Heart left ventricle (tissue), 16 donors: Measurements from ENCODE around the gene TTF2. TPM values are rescaled to one million over a fixed set of nuclear protein-coding genes. Genes with fewer than 3 reads are reported as not detected.
A peak's percentile ranks its signal among the peaks of the same experiment; 100 is the strongest.

Source experiments
- ATAC-seq, 4 donors: fragments of 200-7000 bp; cut with Tn5 transposase; one replicate each; pipeline ENCODE4 v1.9.1; 2020 to 2022; ENCODE audit warnings: moderate library complexity in 4 of 4, mild to moderate bottlenecking in 3 of 4, moderate number of reproducible peaks in 1 of 4
- DNase-seq, 5 donors: peaks; one replicate each; pipeline ENCODE4 v3.0.0-alpha.2; 2020
- H3K27ac ChIP-seq, 12 donors: fragments of 200-600 bp; sonication (generic) in 4 of 12; one replicate each; pipeline versions ENCODE4 v1.5.0 to v1.8.0; 2016 to 2022; ENCODE audit warnings: mild to moderate bottlenecking in 2 of 12
- H3K27me3 ChIP-seq, 9 donors: fragments of 200-600 bp; sonication (generic) in 2 of 9; one replicate each; pipeline versions ENCODE4 v1.5.1 to v1.8.0; 2016 to 2022; ENCODE audit warnings: mild to moderate bottlenecking in 3 of 9
- H3K36me3 ChIP-seq, 9 donors: fragments of 200-600 bp; sonication (generic) in 2 of 9; one replicate each; pipeline versions ENCODE4 v1.5.0 to v1.8.0; 2018 to 2022; ENCODE audit warnings: mild to moderate bottlenecking in 2 of 9
- H3K4me1 ChIP-seq, 12 donors: fragments of 200-600 bp; sonication (generic) in 4 of 12; one replicate each; pipeline versions ENCODE4 v1.5.0 to v1.8.0; 2016 to 2022; ENCODE audit warnings: mild to moderate bottlenecking in 3 of 12
- H3K4me3 ChIP-seq, 12 donors: fragments of 200-600 bp; sonication (generic) in 4 of 12; one replicate each; pipeline versions ENCODE4 v1.5.0 to v1.8.0; 2017 to 2022; ENCODE audit warnings: mild to moderate bottlenecking in 9 of 12, moderate library complexity in 4 of 12
- H3K9me3 ChIP-seq, 12 donors: fragments of 200-600 bp; sonication (generic) in 4 of 12; one replicate each; pipeline versions ENCODE4 v1.5.0 to v1.8.0; 2016 to 2022; ENCODE audit warnings: mild to moderate bottlenecking in 1 of 12
- CTCF ChIP-seq, 12 donors: fragments of 200-600 bp; sonication (generic) in 4 of 12; IDR thresholded peaks; one replicate each; pipeline versions ENCODE4 v1.5.0 to v1.8.0; 2018 to 2022; ENCODE audit warnings: antibody characterized with exemption in 12 of 12, mild to moderate bottlenecking in 5 of 12
- POLR2A ChIP-seq, 2 donors: fragments of 450-650 bp; IDR thresholded peaks; one replicate each; pipeline ENCODE4 v1.6.1; 2017; ENCODE audit warnings: antibody characterized with exemption in 2 of 2, mild to moderate bottlenecking in 2 of 2, moderate library complexity in 2 of 2
- WGBS, 4 donors: extraction: QIAGEN DNeasy Blood & Tissue Kit in 2 of 4; methylation state at CpG; one replicate each; pipeline versions ENCODE4 v1.1.5 to v1.1.7; 2013 to 2018; 5-methylcytosine and 5-hydroxymethylcytosine counted together
- intact Hi-C, 10 donors: fragments of 100-400 bp; cut with DNase I; formaldehyde crosslinking; loops; one replicate each; pipeline versions ENCODE4 v1.11.1 to v1.14.2; 2022
- polyA plus RNA-seq, 2 donors: library from polyadenylated mRNA; stranded (reverse); fragments of 200-250 nt; gene quantifications; one replicate each; pipeline ENCODE4 v1.2.3, GENCODE V29; 2013
- total RNA-seq, 9 donors: library from RNA; depleted of rRNA in 2 of 9; stranded (reverse); fragments of >200 nt in 2 of 9; fragmentation: NEBNext Ultra II Directional in 3 of 9; extraction: Animal tissue kit (Norgen Biotek cat#: 25700) in 3 of 9; gene quantifications; one replicate each; pipeline versions ENCODE4 v1.1.0 to v1.2.4, GENCODE V29; 2016 to 2023
- donor health status: ischemic (EF 13 %, LVEDD 7.1; RV severe dilation, severe dysfunction).
- donor health status: healthy with polysubstance abuse.
- donor health status: DM: no; HTN: yes; CAD: no.
- donor health status: DM: no; HTN: no; CAD: no.
- donor health status: ischemic (EF 25% LVEDD 6.9; RV normal size, moderate dysfunction).
- donor health status: ischemic (EF 25% LVEDD 5.7; RV mildly dilated, moderate dysfunction).
- donor health status: healthy.
- donor health status: DM: yes; HTN: yes; CAD: no.
- donor health status: ischemic (EF 35%, LVEDD 5.7; RV mildly dilated, moderate dysfunction).
- donor health status: nonischemic (EF 11% LVEDD 7.7; RV severe dilation, severe dysfunction).
- donor health status: DM: yes; HTN: yes; CAD: no.
- donor health status: PGD.
- donor health status: ischemic (EF 29% LVEDD 5.4; RV normal size, mild dysfunction).
- donor health status: nonischemic (EF 23%, LVEDD 6.1; RV moderate dilation, normal function).

The TTF2 gene
- total and polyA plus RNA-seq, 11 donors: 1.2 to 20.7 (median 7.7) TPM

GRCh38 chr1:117030271-117030877 lies 29.8 kb upstream of the TTF2 start:
- intact Hi-C loops: loop anchor here in 2 of 10 donors (10.0 kb wide), 2 partner anchors 46 to 166 kb away; no protein-coding TSS in a partner anchor
- Histone ChIP-seq H3K4me3 (no peak overlapping the region), H3K4me1 (peaks cover 0 to 9% (median 3%) of the 10 kb centered on the region in 12 donors), H3K27me3 (no peaks in the 10 kb centered on the region), H3K9me3 (no peaks in the 10 kb centered on the region), H3K36me3 (no peaks in the 10 kb centered on the region), H3K27ac (no peak overlapping the region)
- no peak for ATAC-seq
- WGBS, 4 donors: 87 to 95% (median 91%) methylated on average over 1 of the region's 1 CpG
- TF ChIP-seq POLR2A (IDR thresholded peaks at IDR 0.05) (no peak), CTCF (IDR thresholded peaks at IDR 0.05) (no peak)
- no peak for DNase-seq

- Histone ChIP-seq H3K4me1 (peaks cover 0 to 5% (median 0%) of the 10 kb centered on the region in 12 donors), H3K36me3 (no peaks in the 10 kb centered on the region), H3K4me3 (no peak overlapping the region), H3K27me3 (no peaks in the 10 kb centered on the region), H3K9me3 (no peaks in the 10 kb centered on the region), H3K27ac (no peak overlapping the region)
- WGBS, 4 donors: 95 to 99% (median 97%) methylated on average over 3 of the region's 3 CpGs
- TF ChIP-seq CTCF (IDR thresholded peaks at IDR 0.05) (no peak), POLR2A (IDR thresholded peaks at IDR 0.05) (no peak)
- intact Hi-C loops: loop anchor here in 2 of 10 donors (10.0 kb wide), 2 partner anchors 47 to 167 kb away; no protein-coding TSS in a partner anchor
- no peak for ATAC-seq
- DNase-seq: no peak
Measured at GRCh38 chr1:117032266-117032665, 27.9 kb upstream of the TTF2 start.

- Histone ChIP-seq H3K27ac (peak overlapping the region in 2 of 12 donors; percentile 3 to 39), H3K27me3 (no peaks in the 10 kb centered on the region), H3K36me3 (no peaks in the 10 kb centered on the region), H3K9me3 (no peaks in the 10 kb centered on the region), H3K4me1 (peaks cover 0 to 5% (median 0%) of the 10 kb centered on the region in 12 donors), H3K4me3 (no peak overlapping the region)
- intact Hi-C loops: loop anchor here in 2 of 10 donors (10.0 kb wide), 2 partner anchors 48 to 168 kb away; no protein-coding TSS in a partner anchor
- TF ChIP-seq CTCF (IDR thresholded peaks at IDR 0.05): no peak
- TF ChIP-seq POLR2A (IDR thresholded peaks at IDR 0.05): no peak
- peak in 1 of 5 donors; percentile 37 for DNase-seq
- WGBS, 4 donors: 70 to 78% (median 71%) methylated on average over 11 of the region's 11 CpGs
- ATAC-seq: peak in 1 of 4 donors; percentile 20
Measured at GRCh38 chr1:117032681-117033539, 27.2 kb upstream of the TTF2 start.

- 47 to 62% (median 56%) methylated on average over 7 of the region's 7 CpGs for WGBS, 4 donors
- intact Hi-C loops: loop anchor here in 2 of 10 donors (10.0 kb wide), 2 partner anchors 49 to 169 kb away; no protein-coding TSS in a partner anchor
- DNase-seq: no peak
- H3K9me3 ChIP-seq: no peaks in the 10 kb centered on the region
- peaks cover 0 to 5% (median 0%) of the 10 kb centered on the region in 12 donors for H3K4me1 ChIP-seq
- peak overlapping the region in 2 of 12 donors; percentile 3 to 39 for H3K27ac ChIP-seq
- no peaks in the 10 kb centered on the region for H3K36me3 ChIP-seq
- H3K27me3 ChIP-seq: no peaks in the 10 kb centered on the region
- TF ChIP-seq POLR2A (IDR thresholded peaks at IDR 0.05): no peak
- no peak for TF ChIP-seq CTCF (IDR thresholded peaks at IDR 0.05)
- H3K4me3 ChIP-seq: no peak overlapping the region
- ATAC-seq: no peak
Measured at GRCh38 chr1:117033772-117034171, 26.4 kb upstream of the TTF2 start.
